ENCODE results near the gene PSENEN. TPM values are rescaled to one million over a fixed set of nuclear protein-coding genes. Genes with fewer than 3 reads are reported as not detected.

The PSENEN gene
- total and polyA plus RNA-seq, 9 of the 15 experiments (the other 6 are each of a cell fraction or from before 2014, with no cell fraction given), result 34.5 to 299 (median 61.1) TPM

DNA sequence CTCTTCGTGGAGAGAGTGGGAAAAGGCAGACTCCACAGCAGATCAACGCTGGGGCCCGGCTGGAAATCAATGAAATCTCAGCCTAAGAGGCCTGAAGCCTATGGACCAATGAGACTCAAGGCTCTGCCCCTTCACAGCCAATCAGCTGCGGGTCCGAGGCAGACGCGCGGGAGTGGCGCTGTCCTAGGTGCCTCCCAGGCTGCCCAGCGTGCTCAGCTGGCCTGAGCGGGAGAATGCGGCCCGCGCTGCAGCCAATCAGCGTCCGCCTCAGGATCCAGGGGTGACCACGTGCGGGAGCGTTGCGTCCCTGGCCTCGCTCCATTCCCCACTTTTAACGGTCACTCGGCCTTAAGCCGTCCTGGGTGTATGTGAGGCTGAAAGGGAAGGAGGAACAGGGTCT is 41.2 kb upstream of the PSENEN start, which contains the start of gene ZBTB32 (continued):
- TF ChIP-seq, protein P1, sequence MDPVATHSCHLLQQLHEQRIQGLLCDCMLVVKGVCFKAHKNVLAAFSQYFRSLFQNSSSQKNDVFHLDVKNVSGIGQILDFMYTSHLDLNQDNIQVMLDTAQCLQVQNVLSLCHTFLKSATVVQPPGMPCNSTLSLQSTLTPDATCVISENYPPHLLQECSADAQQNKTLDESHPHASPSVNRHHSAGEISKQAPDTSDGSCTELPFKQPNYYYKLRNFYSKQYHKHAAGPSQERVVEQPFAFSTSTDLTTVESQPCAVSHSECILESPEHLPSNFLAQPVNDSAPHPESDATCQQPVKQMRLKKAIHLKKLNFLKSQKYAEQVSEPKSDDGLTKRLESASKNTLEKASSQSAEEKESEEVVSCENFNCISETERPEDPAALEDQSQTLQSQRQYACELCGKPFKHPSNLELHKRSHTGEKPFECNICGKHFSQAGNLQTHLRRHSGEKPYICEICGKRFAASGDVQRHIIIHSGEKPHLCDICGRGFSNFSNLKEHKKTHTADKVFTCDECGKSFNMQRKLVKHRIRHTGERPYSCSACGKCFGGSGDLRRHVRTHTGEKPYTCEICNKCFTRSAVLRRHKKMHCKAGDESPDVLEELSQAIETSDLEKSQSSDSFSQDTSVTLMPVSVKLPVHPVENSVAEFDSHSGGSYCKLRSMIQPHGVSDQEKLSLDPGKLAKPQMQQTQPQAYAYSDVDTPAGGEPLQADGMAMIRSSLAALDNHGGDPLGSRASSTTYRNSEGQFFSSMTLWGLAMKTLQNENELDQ (CRISPR knock-in tag; IDR thresholded peaks at IDR 0.05; ENCODE audit: borderline replicate concordance), result no peak
- TF ChIP-seq HNRNPUL1 (IDR thresholded peaks at IDR 0.05; ENCODE audit: low read length) (no peak), ZC3H8 (IDR thresholded peaks at IDR 0.05) (no peak), FOXJ2 (tag; IDR thresholded peaks at IDR 0.05) (no peak), DMBX1 (CRISPR knock-in tag; IDR thresholded peaks at IDR 0.05; ENCODE audit: borderline replicate concordance) (no peak), PYGO2 (tag; IDR thresholded peaks at IDR 0.05) (no peak), CBX2 (IDR thresholded peaks at IDR 0.05; ENCODE audit: insufficient read depth, low read length, poor library complexity, severe bottlenecking) (no peak), BRCA1 (IDR thresholded peaks at IDR 0.05) (no peak), BRCA1 (CRISPR knock-in tag; IDR thresholded peaks at IDR 0.05) (no peak), SRSF7 (optimal IDR thresholded peaks at IDR 0.05; ENCODE audit: low read depth, low read length) (no peak), L3MBTL2 (IDR thresholded peaks at IDR 0.05) (peak; percentile 99), YBX1 (IDR thresholded peaks at IDR 0.05) (no peak), SIN3B (IDR thresholded peaks at IDR 0.05; ENCODE audit: low read depth) (no peak), AFF1 (IDR thresholded peaks at IDR 0.05; ENCODE audit: low read depth in 1 of 2, partially characterized antibody in 2 of 2) (peak in 1 of 2 experiments; percentile 40), RCOR1 (IDR thresholded peaks at IDR 0.05; ENCODE audit: borderline replicate concordance in 1 of 2, low read depth in 2 of 2, low read length in 2 of 2) (peak; percentile 75 to 100; a peak in 3 of 4 replicates), ELF4 (CRISPR knock-in tag; IDR thresholded peaks at IDR 0.05) (no peak)
- TF ChIP-seq, protein P2, sequence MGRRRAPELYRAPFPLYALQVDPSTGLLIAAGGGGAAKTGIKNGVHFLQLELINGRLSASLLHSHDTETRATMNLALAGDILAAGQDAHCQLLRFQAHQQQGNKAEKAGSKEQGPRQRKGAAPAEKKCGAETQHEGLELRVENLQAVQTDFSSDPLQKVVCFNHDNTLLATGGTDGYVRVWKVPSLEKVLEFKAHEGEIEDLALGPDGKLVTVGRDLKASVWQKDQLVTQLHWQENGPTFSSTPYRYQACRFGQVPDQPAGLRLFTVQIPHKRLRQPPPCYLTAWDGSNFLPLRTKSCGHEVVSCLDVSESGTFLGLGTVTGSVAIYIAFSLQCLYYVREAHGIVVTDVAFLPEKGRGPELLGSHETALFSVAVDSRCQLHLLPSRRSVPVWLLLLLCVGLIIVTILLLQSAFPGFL (CRISPR knock-in tag; IDR thresholded peaks at IDR 0.05), result no peak
- TF ChIP-seq, protein P3, sequence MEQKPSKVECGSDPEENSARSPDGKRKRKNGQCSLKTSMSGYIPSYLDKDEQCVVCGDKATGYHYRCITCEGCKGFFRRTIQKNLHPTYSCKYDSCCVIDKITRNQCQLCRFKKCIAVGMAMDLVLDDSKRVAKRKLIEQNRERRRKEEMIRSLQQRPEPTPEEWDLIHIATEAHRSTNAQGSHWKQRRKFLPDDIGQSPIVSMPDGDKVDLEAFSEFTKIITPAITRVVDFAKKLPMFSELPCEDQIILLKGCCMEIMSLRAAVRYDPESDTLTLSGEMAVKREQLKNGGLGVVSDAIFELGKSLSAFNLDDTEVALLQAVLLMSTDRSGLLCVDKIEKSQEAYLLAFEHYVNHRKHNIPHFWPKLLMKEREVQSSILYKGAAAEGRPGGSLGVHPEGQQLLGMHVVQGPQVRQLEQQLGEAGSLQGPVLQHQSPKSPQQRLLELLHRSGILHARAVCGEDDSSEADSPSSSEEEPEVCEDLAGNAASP (IDR thresholded peaks at IDR 0.05), result no peak
- TF ChIP-seq, protein P4, sequence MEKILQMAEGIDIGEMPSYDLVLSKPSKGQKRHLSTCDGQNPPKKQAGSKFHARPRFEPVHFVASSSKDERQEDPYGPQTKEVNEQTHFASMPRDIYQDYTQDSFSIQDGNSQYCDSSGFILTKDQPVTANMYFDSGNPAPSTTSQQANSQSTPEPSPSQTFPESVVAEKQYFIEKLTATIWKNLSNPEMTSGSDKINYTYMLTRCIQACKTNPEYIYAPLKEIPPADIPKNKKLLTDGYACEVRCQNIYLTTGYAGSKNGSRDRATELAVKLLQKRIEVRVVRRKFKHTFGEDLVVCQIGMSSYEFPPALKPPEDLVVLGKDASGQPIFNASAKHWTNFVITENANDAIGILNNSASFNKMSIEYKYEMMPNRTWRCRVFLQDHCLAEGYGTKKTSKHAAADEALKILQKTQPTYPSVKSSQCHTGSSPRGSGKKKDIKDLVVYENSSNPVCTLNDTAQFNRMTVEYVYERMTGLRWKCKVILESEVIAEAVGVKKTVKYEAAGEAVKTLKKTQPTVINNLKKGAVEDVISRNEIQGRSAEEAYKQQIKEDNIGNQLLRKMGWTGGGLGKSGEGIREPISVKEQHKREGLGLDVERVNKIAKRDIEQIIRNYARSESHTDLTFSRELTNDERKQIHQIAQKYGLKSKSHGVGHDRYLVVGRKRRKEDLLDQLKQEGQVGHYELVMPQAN (IDR thresholded peaks at IDR 0.05; ENCODE audit: borderline replicate concordance), result no peak
